ENCODE measurements around the gene IGLON5. TPM values are rescaled to one million over a fixed set of nuclear protein-coding genes. Genes with fewer than 3 reads are reported as not detected.

IGLON5 gene
- total RNA-seq, 1 donor from 2014 or later = 1.2 TPM

GRCh38 chr19:51295382-51296126, 15.9 kb upstream of the IGLON5 start:
- Mint-ChIP-seq H3K4me1 (no peaks in the 10 kb centered on the region), H3K9me3 (no peaks in the 10 kb centered on the region), H3K27me3 (peaks cover 2% of the 10 kb centered on the region), H3K36me3 (ENCODE audit: low read depth) (no peaks in the 10 kb centered on the region), H3K27ac (no peak overlapping the region), H3K4me3 (no peak overlapping the region)
- intact Hi-C loops (cut with micrococcal nuclease) = no loop called here
- no peak for DNase-seq

- H3K4me3 Mint-ChIP-seq = no peak overlapping the region
- peaks cover 2% of the 10 kb centered on the region for H3K27me3 Mint-ChIP-seq
- intact Hi-C loops (cut with micrococcal nuclease) = no loop called here
- DNase-seq = no peak
- no peak overlapping the region for H3K27ac Mint-ChIP-seq
- H3K4me1 Mint-ChIP-seq = no peaks in the 10 kb centered on the region
- no peaks in the 10 kb centered on the region for H3K36me3 Mint-ChIP-seq (ENCODE audit: low read depth)
- no peaks in the 10 kb centered on the region for H3K9me3 Mint-ChIP-seq
Measured at GRCh38 chr19:51296336-51297093, 14.9 kb upstream of the IGLON5 start.

GRCh38 chr19:51297406-51297805, 14.0 kb upstream of the IGLON5 start:
- H3K4me1 Mint-ChIP-seq = no peaks in the 10 kb centered on the region
- intact Hi-C loops (cut with micrococcal nuclease) = no loop called here

GRCh38 chr19:51301266-51301665, 10.2 kb upstream of the IGLON5 start:
- no peaks in the 10 kb centered on the region for H3K4me1 Mint-ChIP-seq
- H3K27me3 Mint-ChIP-seq = peaks cover 1% of the 10 kb centered on the region
- H3K4me3 Mint-ChIP-seq = no peak overlapping the region
- intact Hi-C loops (cut with micrococcal nuclease) = no loop called here
- no peak overlapping the region for H3K27ac Mint-ChIP-seq
- no peak for DNase-seq
- H3K36me3 Mint-ChIP-seq (ENCODE audit: low read depth) = no peaks in the 10 kb centered on the region
- H3K9me3 Mint-ChIP-seq = peaks cover 8% of the 10 kb centered on the region

More at GRCh38 chr19:51297406-51297805, 14.0 kb upstream of the IGLON5 start:
- no peaks in the 10 kb centered on the region for H3K9me3 Mint-ChIP-seq
- no peak for DNase-seq
- no peaks in the 10 kb centered on the region for H3K36me3 Mint-ChIP-seq (ENCODE audit: low read depth)
- no peak overlapping the region for H3K27ac Mint-ChIP-seq
- no peak overlapping the region for H3K4me3 Mint-ChIP-seq
- H3K27me3 Mint-ChIP-seq = peaks cover 2% of the 10 kb centered on the region

DNA sequence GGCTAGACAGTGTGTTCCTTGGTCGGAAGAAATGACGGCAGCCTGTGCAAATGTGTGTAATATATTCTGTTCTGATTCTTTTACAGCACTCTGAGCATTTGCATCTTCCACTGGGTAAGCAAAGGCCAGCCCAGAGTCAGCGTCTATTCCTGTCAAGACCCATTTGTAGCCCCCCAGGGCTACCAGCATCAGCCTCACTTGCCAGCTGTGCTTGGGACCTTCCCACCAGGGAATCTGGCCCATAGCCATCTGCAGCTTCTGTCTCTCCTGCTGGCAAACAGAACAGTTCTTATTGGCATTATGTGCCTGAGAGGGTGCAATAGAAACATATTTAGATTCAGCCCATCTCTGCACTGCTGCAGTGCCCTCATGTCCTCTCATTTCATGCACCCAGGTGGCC, 6.0 kb upstream of the IGLON5 start:
- H3K4me1 Mint-ChIP-seq = no peaks in the 10 kb centered on the region
- H3K9me3 Mint-ChIP-seq = peaks cover 16% of the 10 kb centered on the region
- H3K27me3 Mint-ChIP-seq = peaks cover 9% of the 10 kb centered on the region
- no peaks in the 10 kb centered on the region for H3K36me3 Mint-ChIP-seq (ENCODE audit: low read depth)
- H3K4me3 Mint-ChIP-seq = no peak overlapping the region
- intact Hi-C loops (cut with micrococcal nuclease) = no loop called here
- DNase-seq = no peak
- H3K27ac Mint-ChIP-seq = no peak overlapping the region

GRCh38 chr19:51316688-51317087, 5.2 kb downstream of the IGLON5 start:
- intact Hi-C loops (cut with micrococcal nuclease) = no loop called here
- DNase-seq = no peak
- Mint-ChIP-seq H3K9me3 (no peaks in the 10 kb centered on the region), H3K27me3 (peaks cover 15% of the 10 kb centered on the region), H3K4me3 (no peak overlapping the region), H3K27ac (no peak overlapping the region), H3K4me1 (no peaks in the 10 kb centered on the region), H3K36me3 (ENCODE audit: low read depth) (no peaks in the 10 kb centered on the region)

- H3K36me3 Mint-ChIP-seq (ENCODE audit: low read depth) = no peaks in the 10 kb centered on the region
- no peak for DNase-seq
- intact Hi-C loops (cut with micrococcal nuclease) = no loop called here
- no peak overlapping the region for H3K4me3 Mint-ChIP-seq
- H3K9me3 Mint-ChIP-seq = no peaks in the 10 kb centered on the region
- H3K27ac Mint-ChIP-seq = no peak overlapping the region
- no peaks in the 10 kb centered on the region for H3K4me1 Mint-ChIP-seq
- peaks cover 13% of the 10 kb centered on the region for H3K27me3 Mint-ChIP-seq
Measured at GRCh38 chr19:51317376-51317775, 5.9 kb downstream of the IGLON5 start.

DNA sequence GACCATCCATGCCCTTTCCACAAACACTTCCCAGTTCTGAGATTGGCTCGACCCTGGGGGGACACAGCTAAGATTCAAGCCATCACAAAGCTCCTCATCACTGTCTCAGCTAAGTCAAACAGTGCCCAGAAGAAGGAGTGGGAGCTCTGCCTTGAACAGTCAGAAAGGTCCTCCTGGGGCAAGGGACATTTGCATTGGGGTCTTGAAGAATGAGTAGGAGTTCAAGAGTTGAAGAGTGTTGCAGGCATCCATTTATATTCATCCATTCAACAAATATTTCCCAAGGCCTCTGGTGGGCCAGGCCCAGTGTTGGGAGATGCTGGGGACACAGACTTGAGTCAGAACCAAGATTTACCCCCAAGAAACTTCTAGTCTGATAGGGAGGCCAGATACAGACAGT, 6.5 kb downstream of the IGLON5 start:
- no peak overlapping the region for H3K27ac Mint-ChIP-seq
- H3K4me1 Mint-ChIP-seq = no peaks in the 10 kb centered on the region
- no peak for DNase-seq
- peaks cover 12% of the 10 kb centered on the region for H3K27me3 Mint-ChIP-seq
- no peaks in the 10 kb centered on the region for H3K9me3 Mint-ChIP-seq
- intact Hi-C loops (cut with micrococcal nuclease) = no loop called here
- H3K36me3 Mint-ChIP-seq (ENCODE audit: low read depth) = no peaks in the 10 kb centered on the region
- no peak overlapping the region for H3K4me3 Mint-ChIP-seq

- DNase-seq = no peak
- Mint-ChIP-seq H3K4me1 (no peaks in the 10 kb centered on the region), H3K27ac (no peak overlapping the region), H3K4me3 (no peak overlapping the region), H3K27me3 (peaks cover 11% of the 10 kb centered on the region), H3K36me3 (ENCODE audit: low read depth) (no peaks in the 10 kb centered on the region), H3K9me3 (no peaks in the 10 kb centered on the region)
- intact Hi-C loops (cut with micrococcal nuclease) = no loop called here
Measured at GRCh38 chr19:51318687-51319648, 7.5 kb downstream of the IGLON5 start.

GRCh38 chr19:51319649-51320279, 8.3 kb downstream of the IGLON5 start:
- intact Hi-C loops (cut with micrococcal nuclease) = no loop called here
- DNase-seq = no peak
- no peak overlapping the region for H3K27ac Mint-ChIP-seq
- no peaks in the 10 kb centered on the region for H3K4me1 Mint-ChIP-seq
- no peaks in the 10 kb centered on the region for H3K36me3 Mint-ChIP-seq (ENCODE audit: low read depth)
- peaks cover 13% of the 10 kb centered on the region for H3K27me3 Mint-ChIP-seq
- H3K9me3 Mint-ChIP-seq = no peaks in the 10 kb centered on the region
- no peak overlapping the region for H3K4me3 Mint-ChIP-seq

GRCh38 chr19:51320280-51320657, 8.8 kb downstream of the IGLON5 start:
- no peak for DNase-seq
- Mint-ChIP-seq H3K27me3 (peaks cover 13% of the 10 kb centered on the region), H3K9me3 (no peaks in the 10 kb centered on the region), H3K27ac (no peak overlapping the region), H3K36me3 (ENCODE audit: low read depth) (no peaks in the 10 kb centered on the region), H3K4me3 (no peak overlapping the region), H3K4me1 (no peaks in the 10 kb centered on the region)
- intact Hi-C loops (cut with micrococcal nuclease) = no loop called here

- Mint-ChIP-seq H3K27ac (no peak overlapping the region), H3K4me1 (peaks cover 8% of the 10 kb centered on the region), H3K27me3 (peaks cover 27% of the 10 kb centered on the region), H3K4me3 (no peak overlapping the region), H3K9me3 (no peaks in the 10 kb centered on the region), H3K36me3 (ENCODE audit: low read depth) (no peaks in the 10 kb centered on the region)
- intact Hi-C loops (cut with micrococcal nuclease) = no loop called here
- no peak for DNase-seq
Measured at GRCh38 chr19:51321799-51322198, 10.4 kb downstream of the IGLON5 start.

DNA sequence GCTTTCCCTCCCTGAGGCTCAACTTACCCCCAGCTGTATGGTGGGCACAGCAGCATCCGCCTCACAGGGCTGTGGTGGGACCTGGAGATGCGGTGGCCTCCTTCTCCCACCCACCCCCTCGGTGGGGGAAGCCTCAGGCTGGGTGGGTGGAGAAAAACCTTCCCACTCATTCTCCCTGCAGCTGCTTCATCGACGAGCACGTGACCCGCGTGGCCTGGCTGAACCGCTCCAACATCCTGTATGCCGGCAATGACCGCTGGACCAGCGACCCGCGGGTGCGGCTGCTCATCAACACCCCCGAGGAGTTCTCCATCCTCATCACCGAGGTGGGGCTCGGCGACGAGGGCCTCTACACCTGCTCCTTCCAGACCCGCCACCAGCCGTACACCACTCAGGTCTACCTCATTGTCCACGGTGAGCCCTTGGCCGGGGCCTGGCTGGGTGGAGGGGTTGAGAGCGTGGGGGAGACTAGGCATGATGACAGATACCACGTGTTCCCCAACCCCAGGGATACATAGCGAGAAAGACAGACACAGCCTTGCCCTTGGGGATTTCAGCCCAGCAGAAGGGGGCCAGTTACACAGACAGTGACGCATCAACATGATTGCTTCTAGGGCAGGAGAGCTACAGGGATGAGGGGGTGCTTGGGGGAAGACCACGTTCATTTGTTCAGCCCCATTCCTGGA, 12.2 kb downstream of the IGLON5 start:
- peaks cover 35% of the 10 kb centered on the region for H3K27me3 Mint-ChIP-seq
- no peaks in the 10 kb centered on the region for H3K9me3 Mint-ChIP-seq
- H3K36me3 Mint-ChIP-seq (ENCODE audit: low read depth) = no peaks in the 10 kb centered on the region
- intact Hi-C loops (cut with micrococcal nuclease) = no loop called here
- H3K4me1 Mint-ChIP-seq = peaks cover 13% of the 10 kb centered on the region
- no peak overlapping the region for H3K27ac Mint-ChIP-seq
- no peak overlapping the region for H3K4me3 Mint-ChIP-seq
- DNase-seq = no peak
